Measurements from ENCODE around the gene MAP3K19.

Gene MAP3K19

GRCh38 chr2:135052042-135052876 is 5.0 kb upstream of the MAP3K19 start, which contains the start of gene RAB3GAP1 (continued):
- TF ChIP-seq ZBTB11 (tag by site-specific recombination; conservative IDR thresholded peaks at IDR 0.05; ENCODE audit: low read depth), result 0 out of 2 replicates have a peak, but pooled peaks have one; percentile 20
- peak; percentile 84 for TF ChIP-seq ZNF335 (tag by site-specific recombination; conservative IDR thresholded peaks at IDR 0.05)
- 0 out of 2 replicates have a peak, but pooled peaks have one; percentile 63 for TF ChIP-seq KLF16 (tag by site-specific recombination; IDR thresholded peaks at IDR 0.05)
- 0 out of 2 replicates have a peak, but pooled peaks have one; percentile 44 for TF ChIP-seq SP7 (tag by site-specific recombination; IDR thresholded peaks at IDR 0.05)
- no peak for TF ChIP-seq ZNF785 (tag by site-specific recombination; IDR thresholded peaks at IDR 0.05)
- TF ChIP-seq ZNF610 (tag by site-specific recombination; IDR thresholded peaks at IDR 0.05; ENCODE audit: borderline replicate concordance), result peak; percentile 77; the same call in 1 of the 2 replicates
- peak; percentile 54 for TF ChIP-seq ZBTB17 (tag by site-specific recombination; IDR thresholded peaks at IDR 0.05)
- TF ChIP-seq ZNF148 (tag by site-specific recombination; IDR thresholded peaks at IDR 0.05; ENCODE audit: borderline replicate concordance), result no peak
- no peak for TF ChIP-seq ZNF530 (tag by site-specific recombination; IDR thresholded peaks at IDR 0.05; ENCODE audit: low read depth)
- TF ChIP-seq ZNF701 (tag by site-specific recombination; IDR thresholded peaks at IDR 0.05), result no peak
- TF ChIP-seq ZNF280D (tag by site-specific recombination; IDR thresholded peaks at IDR 0.05), result 0 out of 2 replicates have a peak, but pooled peaks have one; percentile 23
- TF ChIP-seq KLF9 (tag by site-specific recombination; IDR thresholded peaks at IDR 0.05; ENCODE audit: low read depth), result peak; percentile 68
- 0 out of 2 replicates have a peak, but pooled peaks have one; percentile 49 for TF ChIP-seq YY2 (tag by site-specific recombination; IDR thresholded peaks at IDR 0.05)
- TF ChIP-seq ZSCAN30 (tag by site-specific recombination; IDR thresholded peaks at IDR 0.05), result 0 out of 2 replicates have a peak, but pooled peaks have one; percentile 27
- TF ChIP-seq ZBTB48 (tag by site-specific recombination; IDR thresholded peaks at IDR 0.05), result peak; percentile 57; the same call in 1 of the 2 replicates
- peak; percentile 55; the same call in 1 of the 2 replicates for TF ChIP-seq KLF7 (tag by site-specific recombination; IDR thresholded peaks at IDR 0.05; ENCODE audit: borderline replicate concordance)
- TF ChIP-seq ZNF324 (tag by site-specific recombination; IDR thresholded peaks at IDR 0.05), result peak; percentile 36; the same call in 1 of the 2 replicates
- 0 out of 2 replicates have a peak, but pooled peaks have one; percentile 24 for TF ChIP-seq ZNF692 (tag by site-specific recombination; IDR thresholded peaks at IDR 0.05)
- TF ChIP-seq ZNF433 (tag by site-specific recombination; IDR thresholded peaks at IDR 0.05; ENCODE audit: low read depth), result no peak
- TF ChIP-seq ZFP69B (tag by site-specific recombination; IDR thresholded peaks at IDR 0.05), result peak; percentile 43; the same call in 1 of the 2 replicates

Data from HEK293 (cell line).